Erythroblast (primary cell): ENCODE results near the gene FERMT2.

Experiments used
- GATA1 ChIP-seq: IDR thresholded peaks from 2 replicates; pipeline ENCODE4 v1.6.1; 2011; ENCODE audit warnings: low read depth, mild to moderate bottlenecking, control low read depth, low read length, moderate library complexity
- POLR2A ChIP-seq: IDR thresholded peaks from 2 replicates; pipeline ENCODE4 v1.6.1; 2011; ENCODE audit warnings: mild to moderate bottlenecking, low read length

DNA sequence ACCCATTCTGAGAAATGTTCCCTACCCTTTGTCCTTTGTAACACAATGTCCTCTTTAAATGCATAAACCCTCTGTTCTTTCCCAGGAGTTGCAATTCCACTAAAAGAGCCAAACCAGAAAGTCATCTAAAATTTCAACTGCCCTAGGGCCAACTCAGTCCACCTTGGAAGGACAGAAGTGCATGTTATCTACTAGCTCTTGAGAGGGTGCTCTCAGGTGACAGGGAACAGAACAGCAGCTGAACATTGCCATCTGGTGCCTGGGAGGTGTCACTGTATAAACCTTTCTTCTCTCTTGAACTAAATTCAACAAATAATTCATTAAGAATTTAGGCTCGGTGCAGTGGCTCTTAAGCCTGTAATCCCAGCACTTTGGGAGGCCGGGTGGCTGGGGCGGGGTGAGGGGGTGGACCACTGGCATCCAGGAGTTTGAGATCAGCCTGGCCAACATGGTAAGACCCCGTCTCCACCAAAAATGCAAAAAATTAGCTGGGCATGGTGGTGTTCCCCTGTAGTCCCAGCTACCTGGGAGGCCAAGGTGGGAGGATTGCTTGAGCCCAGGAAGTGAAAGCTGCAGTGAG lies 10.3 kb upstream of the FERMT2 start:
- no peak for TF ChIP-seq POLR2A
- no peak for TF ChIP-seq GATA1
